Activated T-helper 17 cell treated with anti-CD3 and anti-CD28 coated beads, Interleukin-2, amount 50 U/mL, for 72 hours (primary cell): ENCODE data around the gene TRIM44. TPM values are rescaled to one million over a fixed set of nuclear protein-coding genes. Genes with fewer than 3 reads are reported as not detected.
"Not testable (repeated sequence)": the region's sequence is repeated elsewhere in the genome, so short reads cannot be mapped to it uniquely, and the experiment has no call there.

Source experiments
- ATAC-seq: fragments of 150-1000 bp; cut with Tn5 transposase; replicated peaks from 2 replicates; pipeline ENCODE4 v1.10.0; 2021; ENCODE audit warnings: mild to moderate bottlenecking, moderate library complexity
- H3K27ac Mint-ChIP-seq: one replicate; pipeline ENCODE4 v1.8.0; 2022; ENCODE audit warnings: mixed read lengths
- H3K27me3 Mint-ChIP-seq: one replicate; pipeline ENCODE4 v1.8.0; 2022; ENCODE audit warnings: mixed read lengths
- H3K36me3 Mint-ChIP-seq: one replicate; pipeline ENCODE4 v1.8.0; 2022; ENCODE audit warnings: low read depth, mild to moderate bottlenecking, mixed read lengths
- H3K4me1 Mint-ChIP-seq: one replicate; pipeline ENCODE4 v1.8.0; 2022; ENCODE audit warnings: mixed read lengths
- H3K4me3 Mint-ChIP-seq: one replicate; pipeline ENCODE4 v1.8.0; 2022; ENCODE audit warnings: mild to moderate bottlenecking, mixed read lengths
- H3K9me3 Mint-ChIP-seq: one replicate; pipeline ENCODE4 v1.8.0; 2022; ENCODE audit warnings: mixed read lengths
- total RNA-seq, 2 donors: library from RNA; stranded (reverse); gene quantifications; one replicate each; pipeline ENCODE4 v1.2.3, GENCODE V29; 2022

TRIM44 gene
- total RNA-seq, 2 donors from 2014 or later: 14.3 to 17.7 TPM

DNA sequence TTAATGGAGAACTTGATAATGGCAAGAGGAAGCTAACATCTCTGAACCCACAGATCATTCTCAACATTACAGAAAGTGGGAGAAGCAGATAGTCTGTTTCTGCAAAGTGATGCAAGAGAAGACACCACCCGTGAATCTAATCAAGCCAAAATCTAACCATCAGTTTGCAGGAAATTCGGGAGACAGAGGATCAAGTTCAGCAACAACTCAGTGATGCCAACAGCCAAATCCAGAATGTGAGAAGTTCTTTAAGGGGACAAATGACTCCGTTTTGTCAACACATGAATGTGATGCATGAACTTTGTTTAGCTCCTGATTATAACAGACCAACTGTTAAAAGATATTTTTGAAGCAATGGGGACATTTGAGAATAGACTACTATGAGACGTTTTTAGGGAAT, 186.0 kb downstream of the TRIM44 start:
- no peak overlapping the region for H3K4me3 Mint-ChIP-seq
- no peaks in the 10 kb centered on the region for H3K9me3 Mint-ChIP-seq
- ATAC-seq: no peak
- no peaks in the 10 kb centered on the region for H3K36me3 Mint-ChIP-seq
- H3K27ac Mint-ChIP-seq: no peak overlapping the region
- no peaks in the 10 kb centered on the region for H3K4me1 Mint-ChIP-seq
- peaks cover 17% of the 10 kb centered on the region for H3K27me3 Mint-ChIP-seq

DNA sequence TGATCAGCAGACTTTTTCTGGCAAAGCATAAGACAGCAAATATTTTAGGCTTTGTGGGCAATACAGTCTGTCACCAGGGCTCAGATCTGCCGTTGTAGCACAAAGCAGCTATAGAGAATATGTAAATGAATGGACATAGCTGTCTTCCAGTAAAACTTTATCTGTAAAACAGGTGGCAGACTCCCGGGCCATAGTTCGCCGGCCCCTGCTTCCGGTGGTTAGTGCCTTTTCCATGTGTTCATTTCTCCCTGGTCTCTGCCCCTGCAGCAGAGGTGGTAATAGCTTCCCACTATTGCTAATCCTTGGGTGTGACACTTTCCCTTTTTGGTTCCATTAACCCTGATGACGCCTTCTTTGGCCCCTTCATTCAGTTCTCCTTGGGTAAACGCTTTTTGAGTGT, 187.6 kb downstream of the TRIM44 start:
- Mint-ChIP-seq H3K27me3 (peaks cover 12% of the 10 kb centered on the region), H3K4me1 (no peaks in the 10 kb centered on the region), H3K36me3 (no peaks in the 10 kb centered on the region), H3K4me3 (no peak overlapping the region), H3K27ac (no peak overlapping the region), H3K9me3 (no peaks in the 10 kb centered on the region)
- ATAC-seq: no peak

DNA sequence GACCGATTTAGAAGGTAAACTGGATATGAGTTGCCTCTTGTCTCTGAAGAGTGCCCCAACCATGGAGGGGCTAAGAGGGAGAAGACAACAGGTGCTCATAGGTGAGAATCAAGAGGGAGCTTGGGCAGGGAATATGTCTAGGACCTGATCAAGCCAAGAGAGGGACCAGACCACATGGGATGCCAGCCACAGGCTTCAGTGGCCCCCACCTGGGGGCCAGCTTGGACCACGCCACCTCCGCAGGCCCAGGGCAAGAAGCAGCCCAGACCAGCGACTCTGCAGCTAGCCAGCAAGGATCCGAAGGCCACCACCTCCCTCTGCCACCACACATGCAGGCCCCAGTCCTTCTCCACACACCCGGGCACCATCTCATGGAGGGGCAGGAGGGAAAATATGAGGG, 188.8 kb downstream of the TRIM44 start:
- ATAC-seq: no peak
- H3K4me3 Mint-ChIP-seq: no peak overlapping the region
- H3K36me3 Mint-ChIP-seq: no peaks in the 10 kb centered on the region

DNA sequence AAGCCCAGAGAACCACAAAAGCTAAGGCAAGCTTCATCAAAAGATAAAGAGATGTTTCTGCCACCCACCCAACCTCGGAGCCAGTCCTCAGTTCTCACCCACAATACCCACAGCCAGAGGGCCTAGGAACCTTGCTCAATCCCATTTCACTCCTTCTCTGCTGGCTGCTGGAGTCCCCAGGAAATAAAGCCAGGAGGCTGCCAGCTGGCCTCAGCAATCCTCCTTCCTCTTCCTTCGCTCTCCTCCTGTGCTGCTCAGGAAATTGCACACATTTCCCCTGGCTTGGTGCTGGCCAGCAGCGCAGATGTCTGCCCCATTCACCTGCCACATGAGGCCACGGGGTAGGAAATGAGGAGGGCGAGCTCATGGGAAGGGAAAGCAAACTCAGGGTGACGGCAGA, 189.5 kb downstream of the TRIM44 start:
- Mint-ChIP-seq H3K27me3 (peaks cover 7% of the 10 kb centered on the region), H3K27ac (no peak overlapping the region), H3K4me1 (no peaks in the 10 kb centered on the region), H3K9me3 (no peaks in the 10 kb centered on the region), H3K36me3 (no peaks in the 10 kb centered on the region), H3K4me3 (no peak overlapping the region)
- no peak for ATAC-seq

More for the DNA sequence above, 188.8 kb downstream of the TRIM44 start:
- Mint-ChIP-seq H3K27me3 (peaks cover 12% of the 10 kb centered on the region), H3K27ac (no peak overlapping the region), H3K9me3 (no peaks in the 10 kb centered on the region), H3K4me1 (no peaks in the 10 kb centered on the region)

DNA sequence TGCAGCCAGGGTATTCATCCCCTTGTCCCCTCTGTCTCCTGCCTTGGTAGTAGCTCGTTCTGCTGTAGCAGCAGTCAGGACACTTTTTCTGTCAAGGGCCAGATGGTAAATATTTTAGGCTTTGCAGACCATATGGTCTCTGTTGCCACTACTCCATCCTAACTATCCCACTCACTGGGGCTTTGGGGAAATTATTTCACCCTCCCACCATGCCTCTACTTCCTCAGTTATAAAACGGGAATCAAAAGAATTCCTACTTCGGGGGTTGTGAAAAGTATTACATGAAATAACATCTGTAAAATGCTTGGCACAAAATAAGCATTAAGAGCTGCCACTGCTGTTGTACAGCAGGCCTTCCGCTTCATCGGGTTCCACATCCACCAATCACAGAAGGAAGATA, 191.4 kb downstream of the TRIM44 start:
- Mint-ChIP-seq H3K4me3 (no peak overlapping the region), H3K4me1 (no peaks in the 10 kb centered on the region), H3K9me3 (no peaks in the 10 kb centered on the region), H3K36me3 (no peaks in the 10 kb centered on the region), H3K27ac (no peak overlapping the region), H3K27me3 (no peaks in the 10 kb centered on the region)
- ATAC-seq: no peak

DNA sequence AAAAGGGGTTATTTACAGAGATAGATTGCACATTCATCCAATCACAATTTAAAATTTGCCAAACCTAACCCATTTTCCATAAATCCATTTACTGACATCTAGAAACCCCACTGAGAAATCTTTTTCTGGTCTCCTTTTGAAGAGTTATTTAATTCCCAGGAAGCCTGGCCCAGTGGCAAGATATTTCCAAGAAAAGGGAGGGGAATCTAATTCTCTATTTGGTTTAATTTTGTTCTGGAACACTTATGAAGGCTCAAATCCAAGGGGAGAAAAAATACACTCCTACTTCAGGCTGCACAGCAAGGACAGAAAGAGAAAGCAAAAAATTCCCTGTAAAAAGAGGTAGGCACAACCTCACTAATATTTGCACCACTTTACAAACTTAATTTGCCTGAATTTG, 193.1 kb downstream of the TRIM44 start:
- no peak for ATAC-seq
- Mint-ChIP-seq H3K9me3 (no peaks in the 10 kb centered on the region), H3K4me3 (no peak overlapping the region), H3K27me3 (no peaks in the 10 kb centered on the region), H3K36me3 (no peaks in the 10 kb centered on the region), H3K27ac (no peak overlapping the region), H3K4me1 (no peaks in the 10 kb centered on the region)

DNA sequence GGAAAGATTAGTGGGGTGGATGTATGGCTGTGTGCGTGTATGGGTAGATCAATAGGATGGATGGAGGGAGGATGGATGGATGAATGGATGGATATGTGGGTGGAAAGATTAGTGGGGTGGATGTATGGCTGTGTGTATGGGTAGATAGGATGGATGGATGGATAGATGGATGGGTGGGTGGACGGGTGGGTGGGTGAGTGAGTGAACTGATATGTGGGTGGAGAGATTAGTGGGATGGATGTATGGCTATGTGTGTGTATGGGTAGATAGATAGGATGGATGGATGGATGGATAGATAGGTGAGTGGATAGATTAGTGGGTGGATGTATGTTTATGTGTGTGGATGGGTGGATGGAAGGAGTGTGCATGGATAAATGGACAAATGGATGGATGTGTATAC, 193.7 kb downstream of the TRIM44 start:
- no peak for ATAC-seq
- H3K4me3 Mint-ChIP-seq: no peak overlapping the region
- no peaks in the 10 kb centered on the region for H3K36me3 Mint-ChIP-seq
- H3K4me1 Mint-ChIP-seq: no peaks in the 10 kb centered on the region
- no peaks in the 10 kb centered on the region for H3K27me3 Mint-ChIP-seq
- H3K9me3 Mint-ChIP-seq: no peaks in the 10 kb centered on the region
- no peak overlapping the region for H3K27ac Mint-ChIP-seq

DNA sequence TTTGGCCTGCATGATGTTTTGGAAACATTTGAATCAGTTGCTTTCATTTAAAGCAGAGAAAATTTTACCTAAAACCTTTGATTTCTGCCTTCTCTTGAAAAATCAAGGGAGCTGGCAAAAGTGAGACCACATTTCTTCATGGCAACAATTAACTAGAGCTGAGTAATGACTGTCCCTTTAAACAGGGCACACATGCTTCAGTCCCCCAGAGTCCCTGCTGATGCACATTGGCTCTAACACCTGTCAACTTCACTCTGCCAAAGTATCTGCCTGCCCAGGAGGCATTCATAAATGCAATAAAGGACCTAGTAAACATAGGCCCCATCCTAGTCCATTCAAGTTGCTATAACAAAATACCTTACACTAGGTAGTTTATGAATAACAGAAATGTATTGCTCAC, 194.2 kb downstream of the TRIM44 start:
- Mint-ChIP-seq H3K36me3 (no peaks in the 10 kb centered on the region), H3K27ac (no peak overlapping the region), H3K9me3 (no peaks in the 10 kb centered on the region), H3K4me1 (no peaks in the 10 kb centered on the region), H3K4me3 (no peak overlapping the region), H3K27me3 (no peaks in the 10 kb centered on the region)
- ATAC-seq: no peak

DNA sequence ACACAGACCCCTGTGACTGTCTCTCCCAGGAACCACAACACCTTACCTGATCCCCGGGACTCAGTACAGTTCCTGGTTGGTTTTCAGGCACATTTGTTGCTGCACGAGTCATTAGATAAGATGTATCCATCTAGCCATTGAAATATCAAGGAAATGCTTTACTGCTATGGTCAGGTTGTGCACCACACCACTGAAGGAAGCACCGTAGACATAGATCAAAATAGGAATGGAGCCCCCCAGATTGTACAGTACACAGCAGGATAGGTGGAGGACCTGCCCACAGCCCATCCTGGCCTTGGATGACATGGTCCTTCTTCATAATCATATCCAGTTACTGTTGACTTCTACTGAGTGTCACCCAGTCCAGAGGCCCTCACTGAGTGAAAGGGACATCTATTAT, 195.3 kb downstream of the TRIM44 start:
- no peak for ATAC-seq
- Mint-ChIP-seq H3K27me3 (no peaks in the 10 kb centered on the region), H3K27ac (no peak overlapping the region), H3K36me3 (no peaks in the 10 kb centered on the region), H3K4me1 (no peaks in the 10 kb centered on the region), H3K4me3 (no peak overlapping the region), H3K9me3 (no peaks in the 10 kb centered on the region)

DNA sequence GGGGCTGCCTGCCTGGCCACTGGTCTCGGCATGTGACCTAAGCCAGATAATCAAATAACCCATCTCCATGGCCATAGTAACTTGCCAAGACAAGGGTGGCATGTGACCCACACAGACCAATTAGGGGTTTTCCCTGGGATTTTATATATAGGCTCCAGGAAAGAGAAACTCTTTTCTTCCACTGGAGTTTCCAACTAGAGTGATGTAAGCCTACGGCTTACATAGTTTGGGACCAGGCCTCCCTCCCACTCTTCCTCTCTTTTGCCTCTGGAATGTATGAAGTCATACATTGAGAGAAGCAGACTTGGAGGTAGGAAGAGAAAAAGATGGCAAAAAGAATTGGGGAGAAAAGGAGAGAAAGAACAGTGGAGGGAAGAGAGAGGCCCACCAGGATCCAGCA, 196.7 kb downstream of the TRIM44 start:
- Mint-ChIP-seq H3K9me3 (no peaks in the 10 kb centered on the region), H3K27ac (no peak overlapping the region), H3K36me3 (no peaks in the 10 kb centered on the region), H3K27me3 (peaks cover 3% of the 10 kb centered on the region), H3K4me3 (no peak overlapping the region), H3K4me1 (no peaks in the 10 kb centered on the region)
- no peak for ATAC-seq

DNA sequence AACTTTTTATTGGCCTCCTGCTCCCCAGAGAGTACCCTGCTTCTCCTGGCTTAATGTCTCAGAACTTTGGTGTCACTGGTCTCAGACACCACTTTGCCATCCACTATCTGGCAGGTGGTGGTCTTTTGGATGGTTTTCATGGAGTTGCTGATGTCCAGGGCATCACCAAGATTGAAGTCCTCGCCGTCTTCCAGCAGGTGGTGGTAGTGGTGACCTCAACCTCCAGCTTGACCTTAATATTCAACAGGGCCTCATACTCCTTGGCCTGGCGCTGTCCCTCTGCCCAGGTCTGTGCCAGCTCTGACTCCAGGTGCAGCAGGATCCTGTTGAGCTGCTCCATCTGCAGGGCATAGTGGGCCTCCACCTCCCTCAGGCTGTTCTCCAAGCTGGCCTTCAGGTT, 197.6 kb downstream of the TRIM44 start:
- H3K27me3 Mint-ChIP-seq, H3K4me3 Mint-ChIP-seq, ATAC-seq, H3K27ac Mint-ChIP-seq, H3K36me3 Mint-ChIP-seq, H3K9me3 Mint-ChIP-seq, H3K4me1 Mint-ChIP-seq: not testable (repeated sequence)

DNA sequence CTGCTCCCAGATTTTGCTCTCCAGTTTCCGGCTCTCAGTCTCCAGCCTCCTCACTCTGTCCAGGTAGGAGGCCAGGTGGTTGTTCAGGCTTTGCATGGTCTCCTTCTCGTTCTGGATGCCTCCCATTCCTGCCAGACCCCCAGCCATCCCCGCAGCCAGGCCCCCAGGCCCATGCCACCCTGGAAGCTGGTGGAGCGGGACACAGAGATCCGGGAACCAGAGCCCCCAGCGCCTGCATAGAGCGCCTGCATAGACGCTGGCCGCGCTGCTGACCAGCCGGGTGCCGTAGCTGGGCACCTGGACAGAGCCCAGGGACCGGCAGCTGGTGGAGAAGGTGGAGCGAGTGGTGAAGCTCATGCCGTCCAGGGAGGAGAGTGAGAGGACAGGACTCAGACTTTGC, 198.6 kb downstream of the TRIM44 start:
- no peak overlapping the region for H3K27ac Mint-ChIP-seq
- ATAC-seq: no peak
- H3K27me3 Mint-ChIP-seq: peaks cover 3% of the 10 kb centered on the region
- H3K4me1 Mint-ChIP-seq: no peaks in the 10 kb centered on the region
- H3K36me3 Mint-ChIP-seq: no peaks in the 10 kb centered on the region
- H3K4me3 Mint-ChIP-seq: no peak overlapping the region
- no peaks in the 10 kb centered on the region for H3K9me3 Mint-ChIP-seq

DNA sequence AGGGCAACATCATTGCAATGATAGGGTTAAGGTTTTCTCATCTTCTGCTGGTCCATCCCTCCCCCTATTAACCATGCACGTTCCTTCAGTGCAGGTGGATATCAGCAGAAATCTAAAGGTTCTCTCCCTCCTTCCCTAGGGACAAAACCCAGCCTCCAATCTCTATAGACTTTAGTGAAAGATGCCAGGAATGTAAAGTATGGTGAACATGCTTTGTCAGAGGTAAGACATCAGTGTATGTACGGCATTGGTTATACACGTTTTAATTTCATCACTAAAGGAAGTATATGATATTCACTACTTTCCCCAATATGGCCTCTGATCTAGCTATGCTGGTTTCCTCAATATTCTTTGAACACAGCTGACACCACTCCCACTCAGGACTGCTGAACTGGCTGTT, 200.1 kb downstream of the TRIM44 start:
- no peaks in the 10 kb centered on the region for H3K36me3 Mint-ChIP-seq
- peaks cover 5% of the 10 kb centered on the region for H3K9me3 Mint-ChIP-seq
- no peaks in the 10 kb centered on the region for H3K4me1 Mint-ChIP-seq
- ATAC-seq: no peak
- no peak overlapping the region for H3K27ac Mint-ChIP-seq
- H3K27me3 Mint-ChIP-seq: peaks cover 3% of the 10 kb centered on the region
- no peak overlapping the region for H3K4me3 Mint-ChIP-seq

DNA sequence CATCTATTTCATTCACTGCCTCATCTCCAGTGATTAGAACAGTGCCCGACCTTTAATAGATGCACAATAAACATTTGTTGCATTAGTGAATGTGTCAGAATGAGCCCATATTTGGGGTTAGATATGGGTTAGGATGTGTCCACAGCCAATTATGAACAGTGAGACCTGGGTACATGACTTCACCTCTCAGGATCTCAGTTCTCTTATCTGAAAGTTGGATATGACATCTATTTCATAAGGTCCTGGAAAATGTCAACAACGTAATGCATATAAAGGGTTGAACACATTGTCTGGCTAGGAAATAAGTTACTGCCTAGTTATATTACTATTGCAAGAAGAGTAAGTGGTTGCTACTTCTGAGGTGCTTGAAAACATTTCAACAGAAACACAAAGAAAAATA, 201.6 kb downstream of the TRIM44 start:
- no peaks in the 10 kb centered on the region for H3K36me3 Mint-ChIP-seq
- H3K4me1 Mint-ChIP-seq: no peaks in the 10 kb centered on the region
- H3K27me3 Mint-ChIP-seq: peaks cover 3% of the 10 kb centered on the region
- H3K27ac Mint-ChIP-seq: no peak overlapping the region
- ATAC-seq: no peak
- no peak overlapping the region for H3K4me3 Mint-ChIP-seq
- H3K9me3 Mint-ChIP-seq: peaks cover 15% of the 10 kb centered on the region

DNA sequence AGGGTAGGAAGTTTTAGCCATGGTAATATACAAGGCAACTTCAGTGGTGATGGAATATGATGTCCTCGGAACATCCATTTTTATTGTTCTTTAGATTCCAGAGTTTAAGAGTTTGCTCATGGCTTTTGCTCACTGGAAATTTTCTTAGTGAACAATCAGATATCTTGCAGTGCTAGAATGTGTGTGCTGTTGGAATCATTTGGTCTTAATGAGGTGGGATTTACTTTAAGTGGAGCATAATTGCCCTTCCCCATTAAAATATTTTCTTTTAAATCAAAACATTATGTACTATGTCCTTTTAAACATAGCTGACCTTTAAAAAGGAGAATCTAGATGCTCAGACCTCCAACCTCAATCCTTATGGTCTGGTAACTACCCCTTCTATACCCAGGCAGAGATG, 204.0 kb downstream of the TRIM44 start:
- Mint-ChIP-seq H3K4me1 (no peaks in the 10 kb centered on the region), H3K4me3 (no peak overlapping the region), H3K27me3 (peaks cover 3% of the 10 kb centered on the region), H3K36me3 (no peaks in the 10 kb centered on the region), H3K9me3 (peaks cover 15% of the 10 kb centered on the region), H3K27ac (no peak overlapping the region)
- no peak for ATAC-seq
